HepG2 (cell line): ENCODE data around the gene DOHH. TPM values are rescaled to one million over a fixed set of nuclear protein-coding genes. Genes with fewer than 3 reads are reported as not detected.

ENCODE experiments used
- CSRNP1 ChIP-seq: sonication (generic); formaldehyde crosslinking; IDR thresholded peaks from 2 replicates; pipeline ENCODE4 v1.8.1; 2023; ENCODE audit warnings: mild to moderate bottlenecking, missing genetic modification reagents
- ZNF318 ChIP-seq: sonication (generic); formaldehyde crosslinking; IDR thresholded peaks from 2 replicates; pipeline ENCODE4 v1.4.0; 2020; ENCODE audit warnings: mild to moderate bottlenecking, missing genetic modification reagents
- polyA plus RNA-seq, 8 experiments: library from polyadenylated mRNA; depleted of rRNA in 3 of 8; stranded (reverse) in 7 of 8; unstranded in 1 of 8; fragments of >200 nt; fragmentation: Illumina TruSeq in 4 of 8; extraction: Trizol in 4 of 8; gene quantifications; 2 replicates each; pipeline versions ENCODE4 v1.2.1 to v1.2.3, GENCODE V29; 2011 to 2016; ENCODE audit warnings: low read depth in 4 of 8, missing spikeins in 1 of 8, mixed read lengths in 1 of 8; ENCODE audit not compliant: insufficient read depth in 1 of 8
- total RNA-seq, 5 experiments: library from RNA; depleted of rRNA; stranded (reverse); fragments of >200 nt; fragmentation: Illumina TruSeq; extraction: Trizol; gene quantifications; 2 replicates each; pipeline ENCODE4 v1.2.3, GENCODE V29; 2016; ENCODE audit warnings: low read depth in 1 of 5

DOHH gene
- total and polyA plus RNA-seq, 2 of the 13 experiments (the other 11 are each of a cell fraction or from before 2014, with no cell fraction given), result 3.5 to 13.7 TPM

GRCh38 chr19:3478409-3479176 is 21.9 kb downstream of the DOHH start (continued):
- TF ChIP-seq ZNF318 (CRISPR knock-in tag) (no peak), CSRNP1 (CRISPR knock-in tag) (no peak)
